SK-MEL-5 (cell line): ENCODE measurements around the gene SERPIND1. TPM values are rescaled to one million over a fixed set of nuclear protein-coding genes. Genes with fewer than 3 reads are reported as not detected.
"Not testable (repeated sequence)": the region's sequence is repeated elsewhere in the genome, so short reads cannot be mapped to it uniquely, and the experiment has no call there.

Experiments
- DNase-seq: peaks from one replicate; pipeline ENCODE4 v3.0.0-alpha.2; 2016; ENCODE audit warnings: low read depth, low spot score
- in situ Hi-C: cut with HindIII; loops from 2 replicates; pipeline ENCODE4 v1.10.0; 2016; ENCODE audit warnings: low sequenced_read_pairs, high pct_unique_total_duplicates, low pct_unique_long_range_greater_than_20kb
- polyA plus RNA-seq, 2 experiments: library from polyadenylated mRNA; depleted of rRNA; stranded (reverse); fragments of >200 nt; gene quantifications; 2 replicates each; pipeline ENCODE4 v1.2.3, GENCODE V29; 2015
- total RNA-seq: library from RNA; depleted of rRNA; stranded (reverse); fragments of >200 nt; shearing (Covaris generic); gene quantifications from 2 replicates; pipeline ENCODE4 v1.2.3, GENCODE V29; 2014; rRNA removed

SERPIND1 gene
- 0.34 TPM in 1 of 2 replicates, not detected in the other for total RNA-seq
- 0.11 and 0.44 TPM in 2 replicates for polyA plus RNA-seq (2015; cell fraction: cytosol; rRNA removed)
- not detected in 2 replicates for polyA plus RNA-seq (2015; cell fraction: nucleus; rRNA removed)

- in situ Hi-C loops = no loop called here
- no peak for DNase-seq
Observed at GRCh38 chr22:20773793-20774212, at the start of gene SERPIND1. Gene SERPIND1, plus strand, starts transcription at chr22:20774113. Its CDS starts 5,200 bp downstream, at chr22:20779313.

DNA sequence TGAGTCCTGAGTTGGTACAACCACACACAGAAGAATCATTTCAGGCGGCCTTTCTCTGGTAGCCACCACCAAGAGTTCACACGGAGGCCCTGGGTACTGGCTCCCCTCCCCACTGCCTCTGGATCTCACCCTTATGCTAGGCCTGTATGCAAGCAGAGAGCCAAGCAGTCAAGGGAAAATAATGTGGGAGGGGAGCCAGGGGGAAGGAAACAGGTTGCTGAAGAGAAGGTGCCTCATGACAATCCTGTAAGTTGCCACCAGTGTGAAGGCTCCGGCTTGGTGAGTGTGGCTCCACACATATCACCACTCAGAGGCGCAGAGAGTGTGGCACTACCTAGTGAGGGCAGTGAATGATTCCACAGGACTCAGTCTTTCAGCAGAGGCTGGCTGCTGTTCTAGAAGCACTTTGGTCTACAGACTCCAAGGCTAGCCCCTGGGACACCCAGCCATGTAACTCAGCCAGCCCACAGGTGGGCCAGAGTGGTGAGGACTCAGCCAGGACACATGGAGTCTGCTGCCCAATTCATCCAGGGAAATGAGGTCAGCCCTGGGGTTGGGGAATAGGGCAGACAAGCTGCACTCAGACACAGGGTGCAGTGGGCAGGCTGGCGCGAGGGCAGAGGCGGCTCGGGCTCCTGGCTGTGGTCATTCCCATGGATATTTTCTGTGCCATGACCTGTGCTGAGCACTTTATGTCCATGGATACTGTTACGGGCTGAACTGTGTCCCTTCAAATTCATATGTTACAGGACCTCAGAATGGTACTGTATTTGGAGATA lies 49.0 kb upstream of the SERPIND1 start:
- no peak for DNase-seq
- in situ Hi-C loops = no loop called here

DNA sequence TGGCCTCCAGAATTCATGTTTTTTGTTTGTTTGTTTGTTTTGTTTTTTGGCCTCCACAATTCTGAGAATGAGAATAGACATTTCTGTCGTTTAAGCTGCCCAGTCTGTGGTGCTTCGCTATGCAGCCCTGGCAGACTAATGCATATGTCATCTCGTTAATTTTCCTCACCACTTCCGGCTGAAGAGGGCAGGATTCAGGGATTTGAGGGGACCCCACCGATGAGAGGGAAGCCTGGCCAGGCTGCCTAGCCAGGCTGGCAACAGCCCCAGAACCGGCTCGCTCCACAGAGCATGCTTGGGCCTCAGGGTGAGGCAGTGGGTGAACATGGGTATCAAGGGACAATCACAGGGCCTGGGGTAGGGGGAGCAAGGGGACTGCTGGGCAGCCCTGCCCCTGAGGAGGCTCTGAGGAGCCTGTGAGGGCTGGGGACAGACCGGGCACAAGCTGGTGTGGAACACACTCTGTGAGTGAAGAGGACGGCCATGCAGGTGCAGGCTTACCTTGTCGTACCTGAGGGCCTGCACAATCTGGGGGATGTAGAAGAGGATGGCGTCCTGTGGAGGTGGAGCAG lies 47.8 kb upstream of the SERPIND1 start:
- DNase-seq = no peak
- in situ Hi-C loops = no loop called here

GRCh38 chr22:20727118-20728015 lies 46.5 kb upstream of the SERPIND1 start:
- in situ Hi-C loops = no loop called here
- no peak for DNase-seq

GRCh38 chr22:20728523-20729190 lies 45.3 kb upstream of the SERPIND1 start:
- in situ Hi-C loops = no loop called here
- DNase-seq = no peak

DNA sequence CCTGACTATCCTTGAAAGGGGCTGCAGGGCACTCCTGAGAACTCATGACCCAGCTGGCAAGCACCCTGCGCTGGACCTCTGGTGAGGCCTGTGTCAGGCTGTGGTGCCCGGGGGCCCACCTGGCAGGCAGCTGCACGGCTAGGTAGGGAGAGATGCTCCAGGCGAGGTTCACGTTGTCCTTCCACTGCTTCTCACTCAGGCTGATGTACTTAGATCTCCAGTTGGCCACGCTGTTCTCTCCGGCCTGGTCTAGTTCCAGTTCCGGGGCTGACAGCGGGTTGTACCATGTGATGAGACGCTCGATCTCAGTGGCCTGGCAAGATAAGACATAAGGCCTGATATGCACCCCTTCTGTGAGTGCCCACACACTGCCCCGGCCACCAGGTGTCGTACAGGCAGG lies 44.7 kb upstream of the SERPIND1 start:
- in situ Hi-C loops = no loop called here
- DNase-seq = no peak

DNA sequence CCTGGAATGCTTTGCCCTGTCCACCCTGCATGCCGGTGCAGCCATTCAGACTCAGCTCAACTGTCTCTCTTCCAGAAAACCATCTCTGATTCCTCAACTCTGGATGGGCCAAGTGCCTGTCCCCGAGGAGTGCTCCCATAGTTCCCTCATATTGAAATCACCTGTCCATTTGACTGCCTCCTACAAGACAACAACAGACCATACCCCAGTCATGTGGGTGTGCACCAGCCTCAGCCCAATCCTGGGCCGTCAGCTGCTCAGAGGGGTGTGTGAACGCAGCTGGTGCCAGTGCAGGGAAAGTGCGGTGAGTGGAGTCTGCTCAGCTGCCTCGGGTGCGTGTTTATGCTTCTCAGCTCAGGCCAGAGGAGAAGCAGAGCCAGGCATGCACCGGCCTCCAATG lies 41.5 kb upstream of the SERPIND1 start:
- DNase-seq, in situ Hi-C loops: not testable (repeated sequence)

GRCh38 chr22:20735356-20736162 lies 38.4 kb upstream of the SERPIND1 start:
- DNase-seq, in situ Hi-C loops: not testable (repeated sequence)

GRCh38 chr22:20736891-20737290 lies 37.0 kb upstream of the SERPIND1 start:
- in situ Hi-C loops, DNase-seq: not testable (repeated sequence)

GRCh38 chr22:20738394-20739089 lies 35.4 kb upstream of the SERPIND1 start:
- in situ Hi-C loops = no loop called here
- no peak for DNase-seq

DNA sequence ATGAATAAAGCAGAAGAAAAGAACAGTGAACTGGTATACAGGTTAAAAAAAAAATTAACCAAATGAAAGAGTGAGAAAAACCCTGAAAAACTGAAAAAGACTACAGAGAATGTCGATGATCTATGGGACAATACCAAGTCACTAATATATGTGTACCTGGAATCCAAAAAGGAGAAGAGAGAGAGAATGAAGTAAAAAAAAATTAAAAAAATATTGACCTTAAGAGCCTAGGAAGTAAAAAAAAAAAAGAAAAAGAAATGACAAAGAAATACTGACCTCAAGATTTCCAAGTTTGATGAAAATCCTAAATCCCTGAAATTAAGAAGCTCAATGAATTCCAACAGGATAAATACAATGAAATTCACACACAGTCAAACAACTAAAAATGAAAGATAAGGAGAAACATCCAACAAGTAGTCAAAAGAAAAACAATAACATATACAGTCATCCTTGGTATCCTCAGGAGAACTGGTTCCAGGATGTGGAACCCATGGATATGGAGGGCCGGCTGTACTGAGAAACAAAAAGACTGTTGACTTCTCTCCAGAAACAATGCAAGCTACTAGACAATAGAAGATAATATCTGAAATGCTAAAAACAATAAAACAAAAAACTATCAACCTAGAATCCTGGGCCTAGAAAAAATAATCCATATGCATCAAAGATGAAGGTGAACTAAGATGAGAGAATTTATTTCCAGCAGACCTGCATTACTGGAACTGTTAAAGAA lies 33.5 kb upstream of the SERPIND1 start:
- DNase-seq = no peak
- in situ Hi-C loops = no loop called here

DNA sequence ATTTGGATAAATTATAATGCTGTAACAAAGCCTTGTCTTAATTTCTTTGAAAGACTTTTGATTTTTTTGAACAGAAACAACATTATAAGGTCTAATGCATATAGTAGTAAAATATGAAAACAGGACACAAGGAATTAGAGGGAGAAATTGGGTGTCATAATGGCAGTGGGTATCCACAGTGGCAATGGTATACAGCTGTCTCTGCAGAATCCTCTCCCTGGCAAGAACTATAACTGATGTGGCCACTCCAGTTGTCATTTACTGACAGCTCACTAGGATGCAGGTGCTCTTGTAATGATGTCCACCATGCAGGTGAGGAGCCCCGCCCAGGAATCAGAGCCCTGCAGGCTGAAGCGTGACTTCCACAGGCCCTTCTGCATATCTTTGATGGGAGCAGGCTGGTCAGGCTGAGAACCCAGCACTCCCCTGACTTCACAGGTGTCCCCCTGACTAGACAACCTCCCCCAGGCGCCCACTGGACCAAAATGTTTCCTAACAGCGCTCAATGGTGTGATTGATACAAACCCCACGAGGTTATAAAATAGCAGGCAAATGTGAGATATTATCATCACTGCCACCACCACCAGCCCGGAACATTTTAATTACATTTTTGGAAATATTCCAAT lies 32.8 kb upstream of the SERPIND1 start:
- DNase-seq = no peak
- in situ Hi-C loops = no loop called here

GRCh38 chr22:20741634-20742581 lies 32.0 kb upstream of the SERPIND1 start:
- in situ Hi-C loops = no loop called here
- DNase-seq = peak; percentile 65

DNA sequence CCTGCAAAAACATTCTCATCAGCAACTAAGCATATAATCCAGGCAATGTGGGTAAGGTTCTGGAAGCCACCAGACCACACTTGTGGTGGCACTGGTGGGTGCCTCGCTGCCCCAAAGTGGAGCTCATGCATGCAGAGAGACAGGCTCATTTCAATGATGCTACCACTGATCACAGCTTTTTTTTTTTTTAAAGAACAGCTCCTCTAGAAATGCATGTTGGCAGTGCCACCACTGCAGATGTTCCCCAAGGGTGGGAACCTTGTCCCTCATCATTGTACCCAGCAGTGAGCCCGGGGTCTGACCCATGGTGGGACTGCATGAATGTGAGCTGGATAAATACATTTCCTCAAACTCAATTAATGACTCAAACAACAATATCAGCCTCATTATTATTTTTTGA lies 31.1 kb upstream of the SERPIND1 start:
- DNase-seq = no peak
- in situ Hi-C loops = no loop called here
